HG03280 (cell line): ENCODE measurements around the gene BCL7C.
"Not testable (repeated sequence)": the region's sequence is repeated elsewhere in the genome, so short reads cannot be mapped to it uniquely, and the experiment has no call there.

Experiments used
- ATAC-seq: cut with Tn5 transposase; IDR thresholded peaks from one replicate; pipeline ENCODE4 v1.9.1; 2021; ENCODE audit warnings: mild to moderate bottlenecking, moderate library complexity; ENCODE audit not compliant: unreplicated experiment

Gene BCL7C

DNA sequence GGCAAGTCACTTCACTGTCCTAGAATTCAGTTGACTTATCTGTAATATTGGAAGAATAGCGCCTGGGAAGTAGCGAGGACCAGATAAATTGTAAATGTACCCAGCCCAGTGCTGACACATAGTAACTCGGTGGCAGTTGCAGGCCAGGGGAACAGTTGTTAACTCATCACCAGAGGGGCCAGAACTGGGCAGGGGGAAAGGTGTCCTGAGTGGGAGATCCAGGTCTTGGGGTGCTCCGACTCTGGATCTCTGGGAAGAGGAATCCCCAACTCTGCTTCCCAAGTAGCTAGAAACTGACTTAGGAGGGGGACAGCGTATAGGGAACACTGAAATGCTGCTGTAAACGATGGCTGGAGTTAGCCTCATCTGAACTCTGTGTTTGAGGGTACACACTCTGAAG, 23.0 kb downstream of the BCL7C start:
- no peak for ATAC-seq

DNA sequence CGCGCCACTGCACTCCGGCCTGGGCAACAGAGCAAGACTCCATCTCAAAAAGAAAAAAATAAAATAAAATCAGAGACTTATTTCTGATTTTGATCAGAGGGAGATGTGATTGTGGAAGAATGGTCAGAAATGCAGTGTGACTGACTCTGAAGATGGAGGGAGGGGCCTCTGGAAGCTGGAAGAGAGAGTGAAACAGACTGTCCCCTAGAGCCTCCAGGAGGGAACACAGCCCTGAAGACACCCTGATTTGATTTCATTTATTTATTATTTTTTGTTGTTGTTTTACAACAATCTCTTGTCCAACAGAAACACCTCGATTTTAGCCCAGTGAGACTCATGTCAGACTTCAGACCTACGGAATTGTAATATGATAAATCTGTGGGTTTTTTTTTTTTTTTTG, 26.1 kb downstream of the BCL7C start:
- ATAC-seq: no peak

DNA sequence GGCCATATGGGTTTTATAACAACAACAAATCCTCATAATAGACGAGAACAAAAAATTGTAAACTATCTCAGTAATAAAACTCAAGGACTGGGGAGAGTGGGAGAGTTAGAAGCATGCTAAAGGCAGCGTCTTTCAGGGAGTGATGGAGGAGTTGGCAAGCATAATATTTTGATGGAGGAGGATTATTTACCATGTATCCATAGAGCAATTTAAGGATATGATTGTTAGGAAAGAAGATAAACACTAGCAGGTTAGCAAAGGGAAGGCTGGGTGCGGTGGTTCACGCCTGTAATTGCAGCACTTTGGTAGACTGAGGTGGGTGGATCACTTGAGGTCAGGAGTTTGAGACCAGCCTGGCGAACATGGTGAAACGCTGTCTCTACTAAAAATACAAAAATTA, 27.8 kb downstream of the BCL7C start:
- no peak for ATAC-seq

DNA sequence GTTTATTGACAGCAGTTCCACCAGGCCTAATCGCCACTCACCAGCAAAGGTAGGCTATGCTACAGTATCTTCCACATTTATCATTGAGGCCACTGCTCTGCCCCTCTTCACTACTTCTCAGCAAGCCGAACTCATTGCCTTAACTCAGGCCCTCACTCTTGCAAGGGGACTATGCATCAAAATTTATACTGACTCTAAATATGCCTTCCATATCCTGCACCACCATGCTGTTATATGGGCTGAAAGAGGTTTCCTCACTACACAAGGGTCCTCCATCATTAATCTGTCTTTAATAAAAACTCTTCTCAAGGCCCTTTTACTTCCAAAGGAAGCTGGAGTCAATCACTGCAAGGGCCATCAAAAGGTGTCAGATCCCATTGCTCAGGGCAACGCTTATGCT, 30.7 kb downstream of the BCL7C start:
- ATAC-seq: not testable (repeated sequence)

DNA sequence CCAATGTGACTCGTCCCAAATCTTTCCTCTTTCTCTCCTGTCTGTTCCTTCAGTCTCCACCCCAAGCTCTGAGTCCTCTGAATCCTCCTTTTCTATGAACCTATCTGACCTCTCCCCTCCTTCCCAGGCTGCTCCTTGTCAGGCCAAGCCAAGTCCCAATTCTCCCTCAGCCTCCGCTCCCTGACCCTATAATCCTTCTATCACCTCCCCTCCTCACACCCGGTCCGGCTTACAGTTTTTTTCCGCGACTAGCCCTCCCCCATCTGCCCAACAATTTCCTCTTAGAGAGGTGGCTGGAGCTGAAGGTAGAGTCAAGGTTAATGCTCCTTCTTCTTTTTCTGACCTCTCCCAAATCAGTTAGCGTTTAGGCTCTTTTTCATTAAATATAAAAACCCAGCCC, 33.1 kb downstream of the BCL7C start:
- ATAC-seq: not testable (repeated sequence)

DNA sequence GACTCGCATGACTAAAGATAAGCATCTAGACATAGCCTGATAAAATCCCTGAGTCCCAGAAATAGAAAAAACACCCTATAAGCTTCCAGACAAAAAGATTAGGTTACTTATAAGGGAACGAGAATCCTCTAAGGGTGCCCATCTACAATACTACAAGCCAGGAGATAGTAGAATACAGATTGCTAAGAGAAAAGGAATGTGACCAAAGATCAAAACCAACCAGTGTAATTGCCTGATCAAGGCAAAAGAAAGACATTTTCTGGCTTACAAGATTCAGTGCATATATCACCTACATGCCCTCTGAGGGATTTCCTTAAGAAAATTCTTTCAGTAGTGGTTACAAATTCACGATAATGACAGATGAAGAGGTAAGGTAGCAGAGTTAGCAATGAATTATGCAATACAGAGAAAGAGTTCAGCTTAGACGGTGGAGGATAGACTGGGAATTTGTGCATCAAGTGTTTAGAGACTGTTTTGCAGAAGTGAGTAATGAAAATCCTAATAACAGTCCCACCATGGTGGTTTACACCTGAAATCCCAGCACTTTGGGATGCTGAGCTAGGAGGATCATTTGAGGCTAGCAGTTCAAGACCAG, 35.0 kb downstream of the BCL7C start:
- no peak for ATAC-seq

DNA sequence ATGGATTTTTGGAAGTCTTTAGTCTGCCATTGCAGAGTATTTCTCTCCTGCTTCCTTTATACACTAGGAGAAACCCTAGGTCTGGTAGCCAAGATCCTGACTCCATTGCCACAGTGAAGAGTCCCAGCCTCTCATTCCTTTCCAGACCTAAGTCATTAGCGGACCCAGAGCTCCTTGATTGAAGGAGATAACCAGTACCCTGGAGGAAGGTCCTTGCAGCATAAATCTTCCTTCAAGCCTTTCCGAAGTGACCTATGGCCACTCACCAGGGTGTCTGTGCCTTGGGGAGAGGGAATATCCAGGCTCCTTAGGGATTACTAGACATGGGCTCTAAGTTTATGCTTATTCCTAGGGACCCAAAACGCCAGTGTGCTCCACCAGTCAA, 35.8 kb downstream of the BCL7C start:
- no peak for ATAC-seq

DNA sequence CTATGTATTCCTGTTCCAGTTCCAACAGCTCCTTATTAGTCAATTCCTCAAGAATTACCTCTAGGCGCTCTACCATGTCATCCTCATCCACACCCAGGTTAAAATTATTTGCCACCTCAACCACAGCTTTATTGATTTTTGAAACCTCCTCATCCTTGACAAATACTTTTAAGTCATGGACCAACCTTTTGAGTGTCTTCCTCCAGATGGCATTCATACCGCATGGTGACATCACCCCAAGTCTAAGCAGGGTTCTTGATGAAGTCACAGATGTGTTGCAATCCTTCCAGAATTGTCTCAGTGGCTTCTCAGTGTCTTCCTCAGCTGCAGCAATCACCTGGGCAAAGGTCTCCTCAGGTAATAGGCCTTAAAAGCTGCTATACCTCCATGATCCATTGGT, 40.1 kb downstream of the BCL7C start:
- ATAC-seq: no peak

DNA sequence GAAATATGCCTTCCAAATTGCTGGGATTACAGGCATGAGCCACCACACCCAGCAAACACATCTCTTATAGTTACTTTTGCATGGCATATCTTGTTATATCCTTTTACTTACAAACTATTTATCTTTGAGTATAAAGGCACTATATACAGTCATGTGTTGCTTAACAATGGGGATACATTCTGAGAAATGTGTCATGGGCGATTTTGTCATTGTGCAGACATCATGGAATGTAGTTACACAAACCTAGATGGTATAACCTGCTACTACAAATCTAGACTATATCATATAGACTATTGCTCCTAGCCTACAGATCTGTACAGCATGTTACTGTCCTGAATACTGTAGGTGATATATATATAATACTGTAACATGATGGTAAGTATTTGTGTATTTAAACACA, 43.6 kb downstream of the BCL7C start:
- no peak for ATAC-seq

DNA sequence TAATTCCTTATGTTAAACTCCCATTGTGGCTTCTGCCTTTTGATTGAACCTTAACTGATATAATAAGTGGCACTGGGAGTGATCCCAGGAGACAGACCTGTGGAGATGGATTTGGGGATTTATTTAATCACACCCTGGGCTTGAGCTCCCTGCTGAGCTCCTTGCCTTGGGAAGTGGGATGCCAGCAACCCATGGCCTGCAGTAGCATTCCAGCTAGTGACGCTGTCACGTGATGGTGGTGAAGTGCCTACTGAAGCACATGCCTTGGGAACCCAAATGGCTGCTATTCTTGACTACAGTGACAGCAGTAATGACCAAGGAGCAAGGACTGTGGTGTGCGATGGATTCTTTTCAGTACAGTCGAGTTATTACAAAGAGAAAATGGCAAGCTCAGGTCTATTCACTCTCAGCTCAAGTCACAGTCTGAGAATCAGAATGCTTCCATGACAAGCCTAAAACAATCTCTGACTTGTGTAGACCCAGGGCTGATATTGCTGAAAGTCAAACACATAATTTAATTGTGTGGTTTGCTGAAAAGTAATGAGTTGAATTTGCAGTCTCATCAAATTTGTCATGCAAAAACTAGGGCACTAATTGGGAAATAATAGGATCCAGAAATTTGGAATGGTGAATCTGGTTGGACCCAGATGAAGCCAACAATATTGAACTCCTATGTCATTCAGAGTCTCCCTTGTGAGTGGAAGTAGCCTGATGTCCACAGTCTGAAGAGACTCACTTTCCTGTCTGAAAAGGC, 47.1 kb downstream of the BCL7C start:
- no peak for ATAC-seq

DNA sequence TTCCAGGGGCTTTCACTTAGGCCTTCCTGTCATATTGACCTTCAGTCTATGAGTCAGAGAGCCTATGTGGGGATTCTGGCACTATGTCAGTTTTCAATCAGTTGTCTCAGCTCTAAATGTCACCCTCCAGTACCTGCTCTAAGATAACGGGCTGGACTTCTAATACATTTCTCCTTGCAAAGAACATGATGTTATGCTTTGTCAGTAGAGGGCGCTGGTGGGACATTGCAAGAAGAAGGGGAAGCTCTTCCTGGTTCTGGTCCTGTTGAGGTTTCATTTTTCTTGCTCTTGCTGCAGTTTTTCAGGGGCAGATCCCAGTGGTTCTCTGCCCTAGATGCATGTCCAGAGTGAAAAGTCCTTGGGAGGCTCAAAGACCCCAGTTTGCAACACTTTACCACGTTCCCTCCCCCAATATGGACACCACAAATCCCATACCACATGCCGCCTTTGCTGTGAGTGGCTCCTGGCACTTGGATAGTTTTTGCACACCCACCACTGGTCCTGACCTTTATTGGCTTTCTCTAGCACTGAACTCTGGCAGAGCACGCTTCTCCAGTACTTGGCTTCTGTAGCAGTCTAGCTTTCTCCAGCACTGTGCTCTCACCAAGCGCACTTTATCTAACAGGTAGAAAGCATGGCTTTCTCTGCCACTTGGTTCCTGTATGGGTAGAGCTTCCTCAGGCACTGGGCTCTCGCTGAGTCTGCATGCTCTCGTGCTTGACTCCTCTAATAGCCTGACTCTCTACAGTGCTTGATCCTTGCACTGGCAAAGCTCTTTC, 49.0 kb downstream of the BCL7C start:
- peak; percentile 52 for ATAC-seq

DNA sequence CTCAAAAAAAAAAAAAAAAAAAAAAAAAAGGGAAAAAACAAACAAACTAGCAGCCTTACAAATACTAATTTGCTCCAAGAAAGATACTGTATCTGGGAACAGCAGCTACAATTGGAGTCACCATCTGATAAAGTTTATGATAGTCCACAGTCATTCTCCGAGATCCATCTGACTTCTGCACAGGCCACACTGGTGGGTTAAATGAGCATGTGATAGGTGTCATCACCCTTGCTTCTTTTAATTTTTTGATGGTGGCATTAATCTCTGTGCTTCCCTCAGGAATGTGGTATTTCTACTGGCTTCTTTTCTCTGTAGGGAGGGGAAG, 49.6 kb downstream of the BCL7C start:
- no peak for ATAC-seq

DNA sequence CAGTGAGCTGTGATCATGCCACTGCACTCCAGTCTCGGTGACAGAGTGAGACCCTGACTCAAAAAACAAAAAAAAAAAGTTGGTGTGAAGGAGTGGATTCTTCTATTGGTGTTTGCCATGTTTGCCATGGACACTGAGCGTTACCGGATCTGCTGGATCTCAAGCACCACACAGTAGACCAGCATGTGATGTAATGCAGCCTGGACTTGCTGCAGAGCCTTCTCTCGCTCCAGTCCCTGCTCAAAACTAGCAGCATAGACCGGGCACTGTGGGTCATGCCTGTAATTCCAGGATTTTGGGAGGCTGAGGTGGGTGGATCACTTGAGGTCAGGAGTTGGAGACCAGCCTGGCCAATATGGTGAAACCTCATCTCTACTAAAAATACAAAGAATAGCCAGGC, 50.4 kb downstream of the BCL7C start:
- ATAC-seq: no peak

DNA sequence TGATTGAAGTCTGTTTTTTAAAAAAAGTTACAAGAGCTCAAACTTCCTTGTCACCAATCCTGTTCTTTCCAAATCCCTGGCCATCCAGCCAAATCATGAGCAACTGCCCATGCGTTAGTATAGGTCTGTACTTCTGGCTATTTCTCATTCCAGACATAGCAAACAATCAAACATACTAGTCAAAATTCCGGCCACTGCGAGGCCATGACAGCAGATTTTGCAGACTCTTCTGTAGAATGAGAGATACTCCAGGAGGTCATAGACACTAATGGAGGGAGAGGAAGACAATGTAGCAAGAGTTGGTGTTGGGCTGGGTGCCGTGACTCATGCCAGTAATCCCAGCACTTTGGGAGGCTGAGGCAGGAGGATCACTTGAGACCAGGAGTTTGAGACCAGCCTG, 50.9 kb downstream of the BCL7C start:
- ATAC-seq: no peak

DNA sequence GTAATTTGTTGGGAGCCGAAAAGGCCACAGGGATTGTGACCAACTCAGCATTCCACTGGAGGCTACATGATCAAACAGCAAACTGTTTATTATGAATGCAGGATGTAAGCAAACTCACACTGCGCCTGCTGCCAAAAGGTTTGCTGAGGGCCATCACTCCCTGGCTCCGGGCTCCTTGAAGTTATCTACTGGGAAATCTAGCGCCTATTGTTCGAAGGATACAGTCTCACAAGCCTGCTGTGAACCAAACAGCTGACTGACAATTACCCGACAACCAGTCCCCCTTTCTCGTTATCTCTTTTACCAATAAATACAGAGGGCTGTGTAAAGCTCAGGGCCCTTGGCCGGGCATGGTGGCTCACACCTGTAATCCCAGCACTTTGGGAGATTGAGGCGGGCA, 52.5 kb downstream of the BCL7C start:
- no peak for ATAC-seq

DNA sequence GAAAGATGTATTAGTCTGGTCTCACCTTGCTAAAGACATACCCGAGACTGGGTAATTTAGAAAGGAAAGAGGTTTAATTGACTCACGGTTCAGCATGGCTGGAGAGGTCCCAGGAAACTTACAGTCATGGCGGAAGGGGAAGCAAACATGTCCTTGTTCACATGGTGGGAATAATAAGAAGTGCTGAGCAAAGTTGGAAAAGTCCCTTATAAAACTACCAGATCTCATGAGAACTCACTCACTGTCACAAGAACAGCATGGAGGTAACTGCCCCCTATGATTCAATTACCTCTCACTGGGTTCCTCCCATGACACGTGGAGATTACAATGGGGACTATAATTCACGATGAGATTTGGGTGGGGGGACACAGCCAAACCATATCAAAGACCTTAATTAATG, 53.3 kb downstream of the BCL7C start:
- no peak for ATAC-seq

DNA sequence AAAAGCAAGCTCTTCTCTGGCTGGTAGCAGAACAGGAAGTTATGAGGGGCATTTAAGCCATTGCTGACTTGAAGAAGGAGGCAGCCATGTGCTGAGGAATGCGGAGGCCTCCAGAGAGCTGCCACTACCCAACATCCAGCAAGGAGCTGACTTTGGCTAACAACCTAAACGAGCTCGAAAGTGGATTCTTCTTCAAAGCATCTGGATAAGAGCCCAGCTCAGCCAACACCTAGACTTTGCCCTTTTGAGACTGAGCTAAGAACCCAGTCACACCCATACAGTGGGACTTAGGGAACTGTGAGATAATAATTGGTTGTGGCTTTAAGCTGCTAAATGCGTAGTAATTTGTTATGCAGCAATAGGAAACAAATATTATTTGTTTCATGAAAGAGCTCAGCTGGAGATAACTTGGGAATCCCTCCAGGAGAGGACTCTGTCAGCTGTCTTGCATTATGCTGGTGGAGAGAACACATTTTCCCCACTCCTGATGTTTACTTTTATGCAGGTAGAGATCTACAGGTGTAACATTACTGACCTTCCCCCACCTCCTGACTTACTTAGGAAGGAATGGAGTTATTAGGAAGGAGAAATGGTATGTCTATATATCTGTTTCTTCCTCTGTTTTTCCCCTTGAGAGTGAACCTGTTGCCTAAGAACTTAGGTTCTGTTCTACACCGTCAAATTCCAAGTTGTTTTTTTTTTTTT, 54.2 kb downstream of the BCL7C start:
- no peak for ATAC-seq

DNA sequence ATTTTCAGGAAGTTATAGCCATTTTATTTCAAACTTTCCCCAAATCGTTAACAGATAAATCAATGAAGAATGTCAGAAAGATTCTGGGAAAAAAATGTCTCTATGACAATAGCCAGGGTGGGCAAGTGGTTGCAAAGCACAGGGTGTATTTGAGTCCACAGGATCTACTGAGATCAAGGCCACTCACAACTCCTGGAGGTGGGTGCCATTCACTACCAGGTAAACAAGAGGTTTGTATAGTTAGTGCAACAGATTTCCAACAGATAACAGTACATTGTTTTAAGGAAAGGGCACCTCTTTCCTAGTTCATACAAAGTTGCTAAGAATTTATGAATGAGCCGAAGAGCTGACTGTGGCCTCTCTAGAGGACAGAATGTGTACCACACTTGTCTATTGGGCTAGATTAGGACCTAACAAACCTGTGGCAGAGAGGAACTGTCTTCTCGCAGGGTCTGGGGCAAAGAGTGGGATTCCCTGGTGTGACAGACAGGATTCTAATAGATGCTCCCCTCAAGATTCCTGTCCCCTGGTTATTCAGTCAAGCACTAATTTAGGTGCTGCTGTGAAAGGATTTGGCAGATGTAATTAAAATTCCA, 54.9 kb downstream of the BCL7C start:
- ATAC-seq: no peak

DNA sequence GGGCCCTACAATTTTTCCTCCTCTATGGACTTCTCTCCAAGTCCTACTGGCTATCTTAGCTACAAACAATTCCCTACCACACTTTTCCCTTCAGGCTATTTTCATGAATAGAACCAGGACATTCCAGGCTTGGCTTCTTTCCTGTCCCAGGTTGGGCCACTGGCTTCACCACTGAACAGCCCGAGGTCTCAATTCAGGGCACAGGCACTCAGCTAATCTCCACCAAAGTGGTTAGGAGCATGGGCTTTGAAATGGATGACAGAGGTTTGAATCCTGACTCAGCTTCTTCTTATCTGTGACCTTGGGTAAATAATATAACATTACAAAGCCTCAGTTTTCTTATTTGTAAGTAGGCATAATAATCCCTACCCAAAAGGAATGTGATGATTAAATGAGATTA, 56.0 kb downstream of the BCL7C start:
- ATAC-seq: no peak
